ENCODE results near the gene BRIP1. TPM values are rescaled to one million over a fixed set of nuclear protein-coding genes. Genes with fewer than 3 reads are reported as not detected.
"Not testable (repeated sequence)": the region's sequence is repeated elsewhere in the genome, so short reads cannot be mapped to it uniquely, and the experiment has no call there.

Gene BRIP1
- total RNA-seq, 3 donors from 2014 or later = 0.89 to 7.4 (median 3.2) TPM

DNA sequence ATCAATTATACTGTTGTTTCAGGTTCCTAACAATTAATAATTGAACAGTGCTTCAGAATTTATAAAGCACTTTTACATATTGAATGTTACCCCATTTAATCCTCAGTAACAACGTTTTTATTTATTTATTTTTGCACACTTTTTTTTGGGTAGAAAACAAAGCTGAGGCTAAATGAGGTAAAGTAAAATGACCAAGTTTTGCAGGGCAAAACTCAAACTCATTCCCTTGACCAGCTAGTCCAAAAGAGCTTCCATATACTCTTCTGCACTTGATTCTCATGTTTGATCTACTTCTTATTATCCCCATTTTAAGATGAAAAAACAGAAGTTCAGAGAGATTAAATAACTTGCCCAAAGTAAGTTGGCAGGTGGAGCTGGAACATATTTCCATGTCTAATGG lies 191.2 kb downstream of the BRIP1 start:
- Histone ChIP-seq H3K9me3 (no peaks in the 10 kb centered on the region), H3K36me3 (ENCODE audit: low read depth) (no peaks in the 10 kb centered on the region), H3K4me1 (ENCODE audit: low read depth) (no peaks in the 10 kb centered on the region), H3K4me3 (no peak overlapping the region)
- intact Hi-C loops (cut with DNase I, micrococcal nuclease) = no loop called here
- no peak for DNase-seq
- TF ChIP-seq, protein P1, sequence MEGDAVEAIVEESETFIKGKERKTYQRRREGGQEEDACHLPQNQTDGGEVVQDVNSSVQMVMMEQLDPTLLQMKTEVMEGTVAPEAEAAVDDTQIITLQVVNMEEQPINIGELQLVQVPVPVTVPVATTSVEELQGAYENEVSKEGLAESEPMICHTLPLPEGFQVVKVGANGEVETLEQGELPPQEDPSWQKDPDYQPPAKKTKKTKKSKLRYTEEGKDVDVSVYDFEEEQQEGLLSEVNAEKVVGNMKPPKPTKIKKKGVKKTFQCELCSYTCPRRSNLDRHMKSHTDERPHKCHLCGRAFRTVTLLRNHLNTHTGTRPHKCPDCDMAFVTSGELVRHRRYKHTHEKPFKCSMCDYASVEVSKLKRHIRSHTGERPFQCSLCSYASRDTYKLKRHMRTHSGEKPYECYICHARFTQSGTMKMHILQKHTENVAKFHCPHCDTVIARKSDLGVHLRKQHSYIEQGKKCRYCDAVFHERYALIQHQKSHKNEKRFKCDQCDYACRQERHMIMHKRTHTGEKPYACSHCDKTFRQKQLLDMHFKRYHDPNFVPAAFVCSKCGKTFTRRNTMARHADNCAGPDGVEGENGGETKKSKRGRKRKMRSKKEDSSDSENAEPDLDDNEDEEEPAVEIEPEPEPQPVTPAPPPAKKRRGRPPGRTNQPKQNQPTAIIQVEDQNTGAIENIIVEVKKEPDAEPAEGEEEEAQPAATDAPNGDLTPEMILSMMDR (IDR thresholded peaks at IDR 0.05) = no peak
- ATAC-seq = no peak

DNA sequence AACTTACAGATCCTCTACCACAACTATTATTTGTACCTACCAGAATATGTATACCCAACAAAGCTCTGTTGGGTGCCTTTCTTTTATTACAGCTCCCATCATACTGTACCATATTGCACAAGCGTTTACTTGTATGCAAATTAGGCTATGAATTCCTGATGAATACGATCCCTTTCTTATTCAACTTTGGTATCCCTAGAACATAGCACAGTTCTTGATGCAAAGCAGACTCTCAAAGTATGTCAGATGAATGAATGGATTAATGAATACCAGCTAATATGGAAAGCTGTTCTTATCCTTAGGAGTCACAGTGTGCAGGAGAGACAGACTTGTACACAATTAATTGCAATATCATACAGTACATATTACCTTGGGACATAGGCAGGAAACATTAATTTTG lies 192.6 kb downstream of the BRIP1 start:
- Histone ChIP-seq H3K9me3 (no peaks in the 10 kb centered on the region), H3K4me1 (ENCODE audit: low read depth) (no peaks in the 10 kb centered on the region), H3K4me3 (no peak overlapping the region), H3K36me3 (ENCODE audit: low read depth) (no peaks in the 10 kb centered on the region)
- TF ChIP-seq, protein P1 (IDR thresholded peaks at IDR 0.05) = no peak
- no peak for DNase-seq
- intact Hi-C loops (cut with DNase I, micrococcal nuclease) = no loop called here
- ATAC-seq = no peak

DNA sequence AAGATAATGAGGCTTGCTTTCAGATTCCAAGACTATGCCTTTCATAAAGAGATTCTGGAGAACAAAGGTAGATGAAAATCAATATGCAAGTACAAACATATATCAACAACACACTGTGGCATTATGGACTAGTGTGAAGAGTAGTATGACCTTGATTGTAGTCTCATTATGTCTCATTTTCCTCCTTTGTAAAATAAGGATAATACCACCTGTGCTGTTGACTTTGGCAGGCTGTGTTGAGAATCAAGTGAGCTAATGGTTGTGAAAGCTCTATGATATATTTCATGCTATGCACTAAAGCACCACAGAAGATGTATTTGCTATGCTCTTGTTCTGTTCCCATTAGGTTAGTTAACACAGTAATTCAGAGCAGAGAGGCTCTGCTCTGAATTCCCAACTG lies 193.8 kb downstream of the BRIP1 start:
- intact Hi-C loops (cut with DNase I, micrococcal nuclease) = no loop called here
- Histone ChIP-seq H3K4me1 (ENCODE audit: low read depth) (no peaks in the 10 kb centered on the region), H3K4me3 (no peak overlapping the region), H3K36me3 (ENCODE audit: low read depth) (no peaks in the 10 kb centered on the region), H3K9me3 (no peaks in the 10 kb centered on the region)
- TF ChIP-seq, protein P1 (IDR thresholded peaks at IDR 0.05) = no peak
- no peak for DNase-seq
- no peak for ATAC-seq

DNA sequence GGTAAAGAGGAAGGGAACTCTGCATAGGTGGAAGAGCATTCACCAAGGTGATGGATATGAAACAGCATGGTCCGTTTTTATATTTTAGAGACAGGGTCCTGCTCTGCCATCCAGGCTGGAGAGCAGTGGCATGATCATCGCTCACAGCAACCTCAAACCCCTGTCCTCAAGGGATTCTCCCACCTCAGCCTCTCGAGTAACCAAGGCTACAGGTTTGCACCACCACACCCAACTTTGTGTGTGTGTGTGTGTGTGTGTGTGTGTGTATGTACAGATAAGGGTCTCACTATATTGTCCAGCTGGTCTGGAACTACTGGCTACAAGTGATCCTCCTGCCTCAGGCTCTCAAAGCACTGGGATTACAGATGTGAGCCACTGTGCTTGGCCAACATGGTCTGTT lies 194.8 kb downstream of the BRIP1 start:
- TF ChIP-seq, protein P1 (IDR thresholded peaks at IDR 0.05) = no peak
- Histone ChIP-seq H3K4me3 (no peak overlapping the region), H3K9me3 (no peaks in the 10 kb centered on the region), H3K4me1 (ENCODE audit: low read depth) (no peaks in the 10 kb centered on the region), H3K36me3 (ENCODE audit: low read depth) (no peaks in the 10 kb centered on the region)
- DNase-seq (no peak), ATAC-seq (no peak)
- intact Hi-C loops (cut with DNase I, micrococcal nuclease) = no loop called here

DNA sequence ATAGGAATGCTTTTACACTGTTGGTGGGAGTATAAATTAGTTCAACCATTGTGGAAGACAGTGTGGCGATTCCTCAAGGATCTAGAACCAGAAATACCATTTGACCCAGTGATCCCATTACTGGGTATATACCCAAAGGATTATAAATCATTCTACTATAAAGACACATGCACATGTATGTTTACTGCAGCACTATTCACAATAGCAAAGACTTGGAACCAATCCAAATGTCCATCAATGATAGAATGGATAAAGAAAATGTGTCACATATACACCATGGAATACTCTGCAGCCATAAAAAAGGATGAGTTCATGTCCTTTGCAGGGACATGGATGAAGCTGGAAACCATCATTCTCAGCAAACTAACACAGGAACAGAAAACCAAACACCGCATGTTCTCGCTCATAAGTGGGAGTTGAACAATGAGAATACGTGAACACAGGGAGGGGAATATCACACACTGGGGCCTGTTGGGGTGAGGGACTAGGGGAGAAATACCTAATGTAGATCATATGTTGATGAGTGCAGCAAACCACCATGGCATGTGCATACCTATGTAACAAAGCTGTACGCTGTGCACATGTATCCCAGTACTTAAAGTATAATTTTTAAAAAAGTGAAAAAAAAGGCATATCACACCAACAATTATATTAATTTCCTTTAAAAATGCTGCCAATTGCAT lies 196.8 kb downstream of the BRIP1 start:
- H3K4me1 ChIP-seq (ENCODE audit: low read depth); DNase-seq; intact Hi-C loops (cut with DNase I, micrococcal nuclease); ATAC-seq; H3K9me3 ChIP-seq; H3K4me3 ChIP-seq; H3K36me3 ChIP-seq (ENCODE audit: low read depth): not testable (repeated sequence)

DNA sequence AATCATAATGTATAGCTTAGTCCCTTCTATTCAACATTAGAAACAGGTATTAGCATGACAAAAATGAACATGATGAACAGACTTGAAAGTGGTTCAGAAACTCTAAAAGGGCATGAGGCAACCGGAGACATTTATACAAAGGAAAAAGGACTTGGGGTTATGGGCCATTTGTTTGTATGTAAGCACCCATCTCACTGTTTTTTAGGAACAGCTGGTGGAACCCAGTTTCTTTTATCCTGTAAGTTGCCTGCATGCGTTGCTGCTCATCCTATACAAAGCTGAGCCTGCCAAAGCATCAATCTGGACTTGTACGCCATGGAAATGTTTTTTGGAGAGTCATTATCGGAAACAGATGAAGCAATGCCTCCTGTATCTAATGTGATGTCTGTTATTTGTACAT lies 200.0 kb downstream of the BRIP1 start:
- DNase-seq (no peak), ATAC-seq (no peak)
- no peaks in the 10 kb centered on the region for H3K4me1 ChIP-seq (ENCODE audit: low read depth)
- TF ChIP-seq, protein P1 (IDR thresholded peaks at IDR 0.05) = no peak
- no peaks in the 10 kb centered on the region for H3K9me3 ChIP-seq
- H3K36me3 ChIP-seq (ENCODE audit: low read depth) = no peaks in the 10 kb centered on the region
- intact Hi-C loops (cut with DNase I, micrococcal nuclease) = no loop called here
- no peak overlapping the region for H3K4me3 ChIP-seq

Measured in mucosa of descending colon (tissue), 3 donors.